Neural progenitor cell (in vitro differentiated cells): ENCODE results near the gene EZH2. TPM values are rescaled to one million over a fixed set of nuclear protein-coding genes. Genes with fewer than 3 reads are reported as not detected.

ENCODE experiments used
- DNase-seq: peaks from one replicate; pipeline ENCODE4 v3.0.0-alpha.2; 2016; ENCODE audit warnings: low spot score
- H2AFZ ChIP-seq: fragments of 200-600 bp; sonication (generic); replicated peaks from 2 replicates; pipeline ENCODE4 v1.6.1; 2016; ENCODE audit warnings: antibody characterized with exemption
- H3F3A ChIP-seq: fragments of 200-600 bp; sonication (generic); 2 replicates; pipeline ENCODE4 v1.6.1; 2016; ENCODE audit warnings: antibody characterized with exemption, low read depth
- H3K27ac ChIP-seq: fragments of 200-600 bp; sonication (generic); 2 replicates; pipeline ENCODE4 v1.5.1; 2016; ENCODE audit warnings: mild to moderate bottlenecking
- H3K27me3 ChIP-seq: fragments of 200-600 bp; sonication (generic); 2 replicates; pipeline ENCODE4 v1.6.1; 2016; ENCODE audit warnings: mild to moderate bottlenecking, moderate library complexity
- H3K36me3 ChIP-seq: fragments of 200-600 bp; sonication (generic); 2 replicates; pipeline ENCODE4 v1.5.1; 2016
- H3K4me1 ChIP-seq: fragments of 200-600 bp; sonication (generic); 2 replicates; pipeline ENCODE4 v1.6.1; 2016; ENCODE audit warnings: mixed run types
- H3K4me2 ChIP-seq: fragments of 200-600 bp; sonication (generic); 2 replicates; pipeline ENCODE4 v1.6.1; 2016
- H3K4me3 ChIP-seq: fragments of 200-600 bp; sonication (generic); 2 replicates; pipeline ENCODE4 v1.5.1; 2016
- H3K79me2 ChIP-seq: fragments of 200-600 bp; sonication (generic); 2 replicates; pipeline ENCODE4 v1.6.1; 2016; ENCODE audit warnings: low read depth
- H3K9ac ChIP-seq: fragments of 200-600 bp; sonication (generic); 2 replicates; pipeline ENCODE4 v1.6.1; 2016
- H3K9me3 ChIP-seq: fragments of 200-600 bp; sonication (generic); 2 replicates; pipeline ENCODE4 v1.5.1; 2016; ENCODE audit warnings: low read depth
- H4K20me1 ChIP-seq: fragments of 200-600 bp; sonication (generic); 2 replicates; pipeline ENCODE4 v1.6.1; 2016; ENCODE audit warnings: low read depth
- H3K27ac Mint-ChIP-seq: 3 replicates; pipeline ENCODE4 v1.8.0; 2021; ENCODE audit warnings: mixed read lengths
- H3K27me3 Mint-ChIP-seq: 2 replicates; pipeline ENCODE4 v1.8.0; 2022; ENCODE audit warnings: low read depth, mild to moderate bottlenecking, inconsistent platforms, moderate library complexity, mixed read lengths; ENCODE audit not compliant: insufficient read depth
- H3K36me3 Mint-ChIP-seq: 3 replicates; pipeline ENCODE4 v1.8.0; 2021; ENCODE audit warnings: mixed read lengths
- H3K4me1 Mint-ChIP-seq: 3 replicates; pipeline ENCODE4 v1.8.0; 2021; ENCODE audit warnings: mixed read lengths
- H3K4me3 Mint-ChIP-seq: 3 replicates; pipeline ENCODE4 v1.8.0; 2021; ENCODE audit warnings: mild to moderate bottlenecking, moderate library complexity, mixed read lengths
- H3K9me3 Mint-ChIP-seq: 3 replicates; pipeline ENCODE4 v1.8.0; 2020; ENCODE audit warnings: mixed read lengths
- EZH2 ChIP-seq: fragments of 200-600 bp; sonication (generic); IDR thresholded peaks from 2 replicates; pipeline ENCODE4 v1.6.1; 2017; ENCODE audit warnings: antibody characterized with exemption, mild to moderate bottlenecking, moderate library complexity
- EZH2phosphoT487 ChIP-seq: fragments of 200-600 bp; sonication (generic); IDR thresholded peaks from 2 replicates; pipeline ENCODE4 v1.6.1; 2017; ENCODE audit warnings: antibody characterized with exemption
- total RNA-seq: library from RNA; depleted of rRNA; stranded (reverse); fragments of >200 nt; gene quantifications from 2 replicates; pipeline ENCODE4 v1.2.3, GENCODE V29; 2015; ENCODE audit warnings: low replicate concordance
- TF ChIP-seq, protein P1 (sequence below): fragments of 200-600 bp; sonication (generic); IDR thresholded peaks from 2 replicates; pipeline ENCODE4 v1.5.1; 2017; ENCODE audit warnings: antibody characterized with exemption, mild to moderate bottlenecking

The EZH2 gene
- total RNA-seq, 1 donor from 2014 or later, result 112 TPM

- Histone ChIP-seq H3K4me1 (no peaks in the 10 kb centered on the region), H3K36me3 (peaks cover 10% of the 10 kb centered on the region), H3K4me2 (no peak overlapping the region), H3K27me3 (no peaks in the 10 kb centered on the region), H3K9ac (no peak overlapping the region), H4K20me1 (no peaks in the 10 kb centered on the region), H3K27ac (no peak overlapping the region), H2AFZ (no peak overlapping the region), H3K4me3 (no peak overlapping the region), H3K79me2 (peaks cover 3% of the 10 kb centered on the region), H3F3A (peaks cover 7% of the 10 kb centered on the region), H3K9me3 (no peaks in the 10 kb centered on the region)
- Mint-ChIP-seq H3K4me1 (no peaks in the 10 kb centered on the region), H3K4me3 (no peak overlapping the region), H3K36me3 (peaks cover 41% of the 10 kb centered on the region), H3K9me3 (no peaks in the 10 kb centered on the region), H3K27ac (no peak overlapping the region), H3K27me3 (peaks cover 3% of the 10 kb centered on the region)
- no peak for DNase-seq
- TF ChIP-seq EZH2phosphoT487, result no peak
- TF ChIP-seq, protein P1, sequence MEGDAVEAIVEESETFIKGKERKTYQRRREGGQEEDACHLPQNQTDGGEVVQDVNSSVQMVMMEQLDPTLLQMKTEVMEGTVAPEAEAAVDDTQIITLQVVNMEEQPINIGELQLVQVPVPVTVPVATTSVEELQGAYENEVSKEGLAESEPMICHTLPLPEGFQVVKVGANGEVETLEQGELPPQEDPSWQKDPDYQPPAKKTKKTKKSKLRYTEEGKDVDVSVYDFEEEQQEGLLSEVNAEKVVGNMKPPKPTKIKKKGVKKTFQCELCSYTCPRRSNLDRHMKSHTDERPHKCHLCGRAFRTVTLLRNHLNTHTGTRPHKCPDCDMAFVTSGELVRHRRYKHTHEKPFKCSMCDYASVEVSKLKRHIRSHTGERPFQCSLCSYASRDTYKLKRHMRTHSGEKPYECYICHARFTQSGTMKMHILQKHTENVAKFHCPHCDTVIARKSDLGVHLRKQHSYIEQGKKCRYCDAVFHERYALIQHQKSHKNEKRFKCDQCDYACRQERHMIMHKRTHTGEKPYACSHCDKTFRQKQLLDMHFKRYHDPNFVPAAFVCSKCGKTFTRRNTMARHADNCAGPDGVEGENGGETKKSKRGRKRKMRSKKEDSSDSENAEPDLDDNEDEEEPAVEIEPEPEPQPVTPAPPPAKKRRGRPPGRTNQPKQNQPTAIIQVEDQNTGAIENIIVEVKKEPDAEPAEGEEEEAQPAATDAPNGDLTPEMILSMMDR, result no peak
Measured at GRCh38 chr7:148819697-148820360, 64.3 kb downstream of the EZH2 start.

- Histone ChIP-seq H3K27me3 (no peaks in the 10 kb centered on the region), H3K4me2 (no peak overlapping the region), H2AFZ (no peak overlapping the region), H3K9ac (no peak overlapping the region), H3K27ac (no peak overlapping the region), H3K36me3 (peaks cover 22% of the 10 kb centered on the region), H3K4me1 (no peaks in the 10 kb centered on the region), H4K20me1 (peaks cover 8% of the 10 kb centered on the region), H3K9me3 (no peaks in the 10 kb centered on the region), H3K4me3 (no peak overlapping the region), H3K79me2 (no peaks in the 10 kb centered on the region), H3F3A (peaks cover 18% of the 10 kb centered on the region)
- no peak for DNase-seq
- Mint-ChIP-seq H3K4me1 (no peaks in the 10 kb centered on the region), H3K9me3 (no peaks in the 10 kb centered on the region), H3K4me3 (no peak overlapping the region), H3K36me3 (peaks cover 48% of the 10 kb centered on the region), H3K27ac (no peak overlapping the region), H3K27me3 (peaks cover 3% of the 10 kb centered on the region)
- TF ChIP-seq, protein P1, result no peak
Measured at GRCh38 chr7:148815612-148816011, 68.5 kb downstream of the EZH2 start.

DNA sequence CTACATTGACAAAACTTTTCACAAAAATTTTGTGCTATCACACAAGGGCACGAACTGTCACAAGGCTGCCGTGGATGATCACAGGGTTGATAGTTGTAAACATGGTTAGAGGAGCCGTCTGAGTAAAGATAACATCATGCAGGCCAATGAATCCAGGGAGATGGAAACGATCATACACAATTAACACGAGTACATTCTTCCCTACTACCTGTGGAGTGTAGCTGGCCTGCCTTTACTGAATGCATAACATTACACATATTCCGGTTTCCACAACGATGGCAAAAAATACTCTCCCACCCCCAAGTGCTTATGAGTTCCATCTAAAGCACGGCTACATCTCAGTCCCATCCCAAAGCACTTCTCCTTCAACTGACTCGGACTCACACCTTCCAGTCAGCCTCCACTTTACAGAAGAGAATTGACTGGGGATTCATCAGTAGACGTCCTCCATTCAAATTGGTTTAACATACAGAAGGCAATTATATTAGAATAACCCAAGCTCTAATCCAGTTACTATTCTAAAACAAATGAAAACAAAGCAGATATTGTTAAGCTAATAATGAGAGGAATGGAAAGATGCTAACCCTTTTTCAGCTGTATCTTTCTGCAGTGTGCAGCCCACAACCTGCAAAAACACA lies 69.0 kb downstream of the EZH2 start:
- no peak overlapping the region for H3K4me3 ChIP-seq
- H2AFZ ChIP-seq, result no peak overlapping the region
- H4K20me1 ChIP-seq, result peaks cover 8% of the 10 kb centered on the region
- TF ChIP-seq, protein P1, result no peak
- TF ChIP-seq EZH2phosphoT487, result no peak
- no peak for TF ChIP-seq EZH2
- H3K79me2 ChIP-seq, result no peaks in the 10 kb centered on the region
- no peak overlapping the region for H3K27ac Mint-ChIP-seq
- H3F3A ChIP-seq, result peaks cover 23% of the 10 kb centered on the region
- H3K36me3 Mint-ChIP-seq, result peaks cover 50% of the 10 kb centered on the region
- H3K27me3 Mint-ChIP-seq, result peaks cover 3% of the 10 kb centered on the region
- H3K4me1 ChIP-seq, result no peaks in the 10 kb centered on the region
- H3K4me3 Mint-ChIP-seq, result no peak overlapping the region
- H3K27me3 ChIP-seq, result no peaks in the 10 kb centered on the region
- peaks cover 22% of the 10 kb centered on the region for H3K36me3 ChIP-seq
- H3K9me3 ChIP-seq, result no peaks in the 10 kb centered on the region
- no peak overlapping the region for H3K9ac ChIP-seq
- H3K4me1 Mint-ChIP-seq, result peaks cover 4% of the 10 kb centered on the region
- no peaks in the 10 kb centered on the region for H3K9me3 Mint-ChIP-seq
- H3K27ac ChIP-seq, result no peak overlapping the region
- H3K4me2 ChIP-seq, result no peak overlapping the region
- DNase-seq, result no peak
